Activated effector memory CD4-positive, alpha-beta T cell treated with anti-CD3 and anti-CD28 coated beads, Interleukin-2, amount 50 U/mL, for 16 hours (primary cell): ENCODE data around the gene KLK12.

Experiments
- DNase-seq: peaks from one replicate; pipeline ENCODE4 v3.0.0-alpha.2; 2020

Gene KLK12

DNA sequence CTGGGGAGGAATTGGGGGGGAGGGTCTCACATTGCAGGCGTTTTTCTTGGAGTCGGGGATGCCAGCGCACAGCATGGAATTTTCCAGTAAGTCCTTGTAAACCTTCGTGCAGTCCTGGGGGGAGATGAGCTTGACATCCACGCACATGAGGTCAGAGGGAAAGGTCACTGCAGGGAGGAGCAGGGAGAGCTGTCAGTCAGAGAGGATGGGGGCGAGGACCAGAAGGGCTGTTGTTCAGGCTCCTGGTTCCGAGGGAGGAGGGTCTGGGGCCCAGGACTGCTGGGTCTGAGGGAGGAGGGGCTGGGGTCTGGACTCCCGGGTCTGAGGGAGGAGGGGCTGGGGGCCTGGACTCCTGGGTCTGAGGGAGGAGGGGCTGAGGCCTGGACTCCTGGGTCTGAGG lies 55.0 kb downstream of the KLK12 start:
- DNase-seq: no peak
